Measurements from ENCODE around the gene SPA17. TPM values are rescaled to one million over a fixed set of nuclear protein-coding genes. Genes with fewer than 3 reads are reported as not detected.

SPA17 gene
- total RNA-seq, 1 donor from 2014 or later = 3.0 TPM

GRCh38 chr11:124635932-124636331 is 37.8 kb upstream of the SPA17 start:
- H3K27me3 ChIP-seq (ENCODE audit: low read depth) = no peaks in the 10 kb centered on the region
- no peaks in the 10 kb centered on the region for H3K4me1 ChIP-seq
- H3K36me3 ChIP-seq = peaks cover 87% of the 10 kb centered on the region
- no peak for DNase-seq
- intact Hi-C loops (cut with micrococcal nuclease) = no loop called here
- no peak overlapping the region for H3K27ac ChIP-seq (replicated peaks)
- no peaks in the 10 kb centered on the region for H3K9me3 ChIP-seq (replicated peaks)
- no peak for TF ChIP-seq CTCF (IDR thresholded peaks at IDR 0.05; ENCODE audit: borderline replicate concordance)
- H3K4me3 ChIP-seq = no peak overlapping the region

- H3K36me3 ChIP-seq = peaks cover 62% of the 10 kb centered on the region
- intact Hi-C loops (cut with micrococcal nuclease) = no loop called here
- DNase-seq = no peak
Measured at GRCh38 chr11:124638500-124638899, 35.2 kb upstream of the SPA17 start.

GRCh38 chr11:124639186-124639585 is 34.5 kb upstream of the SPA17 start:
- TF ChIP-seq CTCF (IDR thresholded peaks at IDR 0.05; ENCODE audit: borderline replicate concordance) = no peak
- intact Hi-C loops (cut with micrococcal nuclease) = no loop called here
- no peak for DNase-seq
- Histone ChIP-seq H3K4me1 (peaks cover under 1% of the 10 kb centered on the region), H3K4me3 (no peak overlapping the region), H3K27ac (replicated peaks) (no peak overlapping the region), H3K27me3 (ENCODE audit: low read depth) (no peaks in the 10 kb centered on the region), H3K9me3 (replicated peaks) (no peaks in the 10 kb centered on the region), H3K36me3 (peaks cover 55% of the 10 kb centered on the region)

More at GRCh38 chr11:124638500-124638899, 35.2 kb upstream of the SPA17 start:
- no peaks in the 10 kb centered on the region for H3K27me3 ChIP-seq (ENCODE audit: low read depth)
- no peaks in the 10 kb centered on the region for H3K4me1 ChIP-seq
- no peak overlapping the region for H3K27ac ChIP-seq (replicated peaks)
- H3K4me3 ChIP-seq = no peak overlapping the region
- TF ChIP-seq CTCF (IDR thresholded peaks at IDR 0.05; ENCODE audit: borderline replicate concordance) = no peak
- H3K9me3 ChIP-seq (replicated peaks) = no peaks in the 10 kb centered on the region

GRCh38 chr11:124640666-124641065 is 33.0 kb upstream of the SPA17 start:
- H3K9me3 ChIP-seq (replicated peaks) = no peaks in the 10 kb centered on the region
- intact Hi-C loops (cut with micrococcal nuclease) = no loop called here
- peaks cover 7% of the 10 kb centered on the region for H3K4me1 ChIP-seq
- no peak overlapping the region for H3K4me3 ChIP-seq
- H3K36me3 ChIP-seq = peaks cover 40% of the 10 kb centered on the region
- no peak for TF ChIP-seq CTCF (IDR thresholded peaks at IDR 0.05; ENCODE audit: borderline replicate concordance)
- no peak overlapping the region for H3K27ac ChIP-seq (replicated peaks)
- H3K27me3 ChIP-seq (ENCODE audit: low read depth) = no peaks in the 10 kb centered on the region
- no peak for DNase-seq

- Histone ChIP-seq H3K4me3 (no peak overlapping the region), H3K36me3 (peaks cover 21% of the 10 kb centered on the region), H3K27ac (replicated peaks) (no peak overlapping the region), H3K9me3 (replicated peaks) (no peaks in the 10 kb centered on the region), H3K27me3 (ENCODE audit: low read depth) (no peaks in the 10 kb centered on the region), H3K4me1 (peaks cover 7% of the 10 kb centered on the region)
- no peak for TF ChIP-seq CTCF (IDR thresholded peaks at IDR 0.05; ENCODE audit: borderline replicate concordance)
- intact Hi-C loops (cut with micrococcal nuclease) = no loop called here
- DNase-seq = no peak
Measured at GRCh38 chr11:124642628-124643027, 31.1 kb upstream of the SPA17 start.
